IPS-18a (cell line): ENCODE measurements around the gene LIPK.

Experiments used
- H3K27ac ChIP-seq: one replicate; pipeline ENCODE4 v1.5.1; 2013; ENCODE audit warnings: low read length
- H3K27me3 ChIP-seq: one replicate; pipeline ENCODE4 v1.6.1; 2013; ENCODE audit warnings: mild to moderate bottlenecking, low read length; ENCODE audit not compliant: control insufficient read depth, insufficient read depth
- H3K36me3 ChIP-seq: one replicate; pipeline ENCODE4 v1.6.1; 2013; ENCODE audit warnings: low read depth, low read length; ENCODE audit not compliant: control insufficient read depth
- H3K4me1 ChIP-seq: one replicate; pipeline ENCODE4 v1.6.1; 2013; ENCODE audit warnings: low read depth, low read length; ENCODE audit not compliant: control insufficient read depth
- H3K4me3 ChIP-seq: one replicate; pipeline ENCODE4 v1.5.1; 2013; ENCODE audit warnings: low read length
- H3K9ac ChIP-seq: one replicate; pipeline ENCODE4 v1.6.1; 2013; ENCODE audit warnings: mild to moderate bottlenecking, low read length, moderate library complexity
- H3K9me3 ChIP-seq: one replicate; pipeline ENCODE4 v1.6.1; 2013; ENCODE audit warnings: low read depth, low read length; ENCODE audit not compliant: control insufficient read depth

Gene LIPK

DNA sequence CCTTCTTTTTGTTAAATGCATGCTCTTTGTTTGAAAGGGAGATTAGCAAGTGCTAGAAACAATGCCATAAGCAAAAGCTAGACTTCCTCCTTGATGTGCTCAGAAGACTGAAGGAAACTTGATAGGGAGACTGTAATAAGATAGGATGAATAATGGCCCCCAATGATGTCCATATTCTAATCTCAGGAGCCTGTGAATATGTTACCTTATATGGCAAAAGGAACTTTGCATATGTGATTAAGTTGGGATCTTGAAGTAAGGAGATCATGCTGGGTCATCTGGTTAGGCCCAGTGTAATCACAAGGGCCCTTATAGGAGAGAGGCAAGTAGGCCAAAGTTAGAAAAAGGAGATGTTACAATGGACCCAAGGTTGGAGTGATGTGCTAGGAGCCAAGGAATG is 82.9 kb downstream of the LIPK start:
- Histone ChIP-seq H3K9me3 (no peaks in the 10 kb centered on the region), H3K9ac (no peak overlapping the region), H3K4me1 (peaks cover 3% of the 10 kb centered on the region), H3K27ac (no peak overlapping the region), H3K36me3 (no peaks in the 10 kb centered on the region), H3K4me3 (no peak overlapping the region), H3K27me3 (no peaks in the 10 kb centered on the region)

DNA sequence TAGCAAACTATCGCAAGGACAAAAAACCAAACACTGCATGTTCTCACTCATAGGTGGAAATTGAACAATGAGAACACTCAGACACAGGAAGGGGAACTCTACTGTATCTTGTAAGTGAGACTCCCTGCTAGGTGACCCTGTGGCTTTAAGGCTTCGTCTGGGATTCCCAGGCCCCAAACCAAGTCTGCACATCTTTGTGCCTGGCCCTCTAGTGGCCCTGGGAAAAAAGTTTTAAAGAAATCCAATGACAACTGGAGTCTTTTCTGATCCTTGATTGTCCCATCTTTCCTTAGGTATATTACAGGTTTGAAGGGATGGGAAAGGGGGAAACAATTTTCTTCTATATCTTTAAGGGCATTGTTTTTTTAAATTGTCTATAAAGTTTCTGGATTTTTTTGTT is 85.9 kb downstream of the LIPK start:
- Histone ChIP-seq H3K27ac (no peak overlapping the region), H3K4me3 (no peak overlapping the region), H3K27me3 (no peaks in the 10 kb centered on the region), H3K9ac (no peak overlapping the region), H3K9me3 (no peaks in the 10 kb centered on the region), H3K36me3 (no peaks in the 10 kb centered on the region), H3K4me1 (peaks cover 3% of the 10 kb centered on the region)

DNA sequence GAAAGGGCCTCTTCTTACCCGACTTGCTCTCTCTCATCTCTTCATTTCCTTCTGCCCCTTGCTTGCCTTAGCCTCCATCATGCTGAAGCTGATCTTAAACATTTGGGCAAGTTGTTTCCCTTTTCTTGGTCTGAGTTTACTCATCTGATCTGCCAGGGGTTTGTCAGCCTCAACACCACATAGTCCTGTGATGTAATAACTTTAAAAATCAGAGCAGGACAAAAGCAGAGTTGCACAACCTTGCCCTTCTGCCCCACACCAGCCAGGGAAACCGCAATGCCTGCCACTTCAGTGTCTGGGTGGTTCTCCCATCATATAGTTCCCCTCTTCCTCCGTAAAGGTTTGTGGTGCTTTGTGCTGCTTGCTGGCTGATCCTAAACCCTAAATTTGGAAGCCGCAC is 86.6 kb downstream of the LIPK start:
- no peaks in the 10 kb centered on the region for H3K36me3 ChIP-seq
- no peaks in the 10 kb centered on the region for H3K27me3 ChIP-seq
- no peak overlapping the region for H3K9ac ChIP-seq
- H3K9me3 ChIP-seq = no peaks in the 10 kb centered on the region
- no peak overlapping the region for H3K27ac ChIP-seq
- H3K4me1 ChIP-seq = peaks cover 3% of the 10 kb centered on the region
- no peak overlapping the region for H3K4me3 ChIP-seq

DNA sequence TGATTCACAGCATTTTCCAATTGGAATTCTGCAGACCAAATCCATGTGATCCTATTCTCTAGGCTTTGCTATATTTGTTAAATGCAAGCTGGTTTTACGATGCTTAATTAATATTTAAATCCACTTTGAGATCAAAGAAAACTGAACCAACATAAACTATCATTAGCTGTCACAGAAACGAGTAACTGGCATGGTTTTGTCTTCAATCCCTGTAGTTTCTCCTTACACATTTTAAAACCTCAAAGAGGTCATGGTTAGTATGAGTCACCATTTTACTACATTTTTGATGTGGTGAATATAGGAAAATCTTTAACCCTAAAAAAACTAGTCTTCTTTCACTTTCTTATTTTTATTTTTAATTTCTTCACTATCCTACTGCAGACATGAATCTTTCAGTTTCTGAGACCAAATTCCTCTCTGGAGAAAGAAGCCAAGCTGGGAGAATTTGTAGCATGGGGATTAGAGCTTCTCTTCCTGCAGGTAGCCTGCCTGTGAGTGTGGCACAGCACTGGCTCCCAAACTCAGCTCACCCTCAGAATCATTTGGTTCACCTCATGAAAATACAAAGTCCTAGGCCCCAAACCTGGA is 87.8 kb downstream of the LIPK start:
- H3K36me3 ChIP-seq = no peaks in the 10 kb centered on the region

DNA sequence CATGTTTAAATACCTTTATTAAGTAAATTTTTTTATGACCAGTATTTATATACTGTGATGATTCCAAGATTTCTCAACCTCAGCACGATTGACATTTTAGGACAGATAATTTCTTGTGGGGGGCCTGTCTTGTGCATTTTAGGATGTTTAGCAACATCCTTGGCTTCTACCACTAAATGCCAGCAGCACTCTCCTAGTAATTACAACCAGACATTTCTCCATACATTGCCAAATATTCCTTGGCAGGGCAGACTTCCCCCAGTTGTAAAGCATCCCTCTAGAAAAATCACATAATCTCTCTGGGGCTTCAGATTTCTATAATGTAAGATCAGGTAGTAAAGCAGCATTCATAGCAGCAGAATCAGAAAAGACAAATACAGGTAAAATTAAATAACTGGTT is 88.7 kb downstream of the LIPK start:
- no peak overlapping the region for H3K9ac ChIP-seq
- no peaks in the 10 kb centered on the region for H3K36me3 ChIP-seq
- peaks cover 3% of the 10 kb centered on the region for H3K4me1 ChIP-seq
- H3K27me3 ChIP-seq = no peaks in the 10 kb centered on the region
- no peak overlapping the region for H3K27ac ChIP-seq
- H3K4me3 ChIP-seq = no peak overlapping the region
- no peaks in the 10 kb centered on the region for H3K9me3 ChIP-seq

More for the DNA sequence above, 87.8 kb downstream of the LIPK start:
- H3K4me1 ChIP-seq = peaks cover 3% of the 10 kb centered on the region
- no peaks in the 10 kb centered on the region for H3K9me3 ChIP-seq
- H3K9ac ChIP-seq = no peak overlapping the region
- no peak overlapping the region for H3K4me3 ChIP-seq
- no peaks in the 10 kb centered on the region for H3K27me3 ChIP-seq
- H3K27ac ChIP-seq = no peak overlapping the region

DNA sequence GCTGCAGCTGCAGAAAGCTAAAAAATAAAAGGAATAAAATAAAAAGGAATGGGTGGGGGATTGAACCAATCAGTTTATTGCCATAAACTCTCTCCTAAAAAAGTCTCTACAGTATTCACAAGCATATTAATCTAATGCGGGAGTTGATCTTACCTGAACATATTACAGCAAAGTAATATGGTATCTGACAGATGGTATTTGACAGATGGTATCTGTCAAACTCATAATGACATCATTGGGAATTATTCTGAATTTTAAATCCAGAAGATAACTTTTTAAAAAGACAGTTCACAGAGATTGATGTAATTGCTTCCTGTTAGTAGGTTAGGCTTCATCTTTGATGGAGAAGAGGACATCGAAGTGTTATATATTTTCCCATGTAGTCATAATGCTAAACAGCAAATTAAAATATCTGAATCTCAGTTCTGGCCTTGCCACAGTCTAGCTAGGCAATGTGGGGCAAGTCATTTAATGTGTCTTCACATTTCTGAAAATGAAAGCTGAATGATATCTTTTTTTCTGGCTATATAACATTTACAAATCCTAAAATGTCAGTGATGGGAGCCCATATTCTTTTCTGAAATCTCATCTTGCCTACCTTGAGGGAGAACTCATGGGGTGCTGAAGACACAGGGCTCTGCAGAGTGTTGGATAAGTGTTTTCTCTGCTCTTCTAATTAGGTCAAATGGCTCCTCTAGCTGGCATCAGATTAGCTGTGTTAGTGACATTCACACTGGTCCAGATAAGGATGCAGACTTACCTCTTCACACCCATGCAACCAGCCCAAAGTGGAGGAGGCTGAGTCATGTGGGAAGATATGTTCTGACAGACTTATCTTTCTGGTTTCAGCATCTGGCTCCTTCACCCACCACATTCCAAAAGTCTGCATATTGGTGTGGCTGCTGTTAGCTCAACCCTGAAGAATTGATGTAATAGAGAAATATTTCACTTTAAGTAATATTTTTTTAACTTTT is 94.4 kb downstream of the LIPK start:
- Histone ChIP-seq H3K4me3 (no peak overlapping the region), H3K9me3 (no peaks in the 10 kb centered on the region), H3K27me3 (no peaks in the 10 kb centered on the region), H3K4me1 (peaks cover 10% of the 10 kb centered on the region), H3K36me3 (no peaks in the 10 kb centered on the region), H3K27ac (no peak overlapping the region), H3K9ac (no peak overlapping the region)
